SH-SY5Y (cell line): ENCODE data around the gene DEDD2.

Experiments used
- GATA2 ChIP-seq: IDR thresholded peaks from 2 replicates; pipeline ENCODE4 v1.6.1; 2011; ENCODE audit warnings: mild to moderate bottlenecking, low read depth, low read length
- GATA3 ChIP-seq: IDR thresholded peaks from 2 replicates; pipeline ENCODE4 v1.6.1; 2011; ENCODE audit warnings: low read depth, mild to moderate bottlenecking, low read length, moderate library complexity

DNA sequence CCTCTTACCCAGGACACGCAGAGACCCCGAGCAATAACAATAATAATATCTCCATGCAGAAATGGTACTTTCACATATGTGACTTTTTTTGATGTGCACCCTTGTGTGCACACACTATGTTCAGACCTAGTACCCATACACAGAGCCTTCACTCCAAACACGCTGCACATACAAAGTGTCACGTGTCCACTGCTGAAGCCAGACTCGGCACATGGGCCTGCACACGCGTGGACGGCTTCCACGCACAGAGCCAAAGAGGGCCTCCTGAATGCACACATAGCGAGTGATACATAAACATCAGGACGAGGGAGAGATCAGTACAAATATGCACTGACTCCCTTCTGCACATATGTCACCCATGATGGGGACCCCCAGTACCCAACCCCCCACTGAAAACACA is 43.3 kb downstream of the DEDD2 start:
- no peak for TF ChIP-seq GATA2
- TF ChIP-seq GATA3: no peak
